HL-60 (cell line): Measurements from ENCODE around the gene BCAR3.

Source experiments
- DNase-seq, 2 experiments: peaks; one replicate each; pipeline ENCODE4 v3.0.0-alpha.2; 2010 to 2020; ENCODE audit warnings: low read depth in 1 of 2, low spot score in 1 of 2
- H3K27ac ChIP-seq: fragments of 250-450 bp; sonication (Bioruptor Pico); replicated peaks from 2 replicates; pipeline ENCODE4 v1.5.1; 2020; ENCODE audit warnings: mild to moderate bottlenecking, moderate library complexity
- H3K27me3 ChIP-seq: fragments of 250-450 bp; sonication (Bioruptor Pico); 2 replicates; pipeline ENCODE4 v1.5.1; 2021; ENCODE audit warnings: mild to moderate bottlenecking, moderate library complexity; ENCODE audit not compliant: insufficient read depth, poor library complexity, severe bottlenecking
- H3K4me3 ChIP-seq: replicated peaks from 2 replicates; pipeline ENCODE4 v1.5.1; 2011; ENCODE audit warnings: mild to moderate bottlenecking, control low read depth, low read length; ENCODE audit not compliant: insufficient read depth
- GABPA ChIP-seq: IDR thresholded peaks from 2 replicates; pipeline ENCODE4 v1.6.1; 2012; ENCODE audit warnings: low read depth
- POLR2AphosphoS5 ChIP-seq: IDR thresholded peaks from 2 replicates; pipeline ENCODE4 v1.6.1; 2012; ENCODE audit warnings: low read depth
- SPI1 ChIP-seq: IDR thresholded peaks from 2 replicates; pipeline ENCODE4 v1.6.1; 2012; ENCODE audit warnings: low read depth, mild to moderate bottlenecking, borderline replicate concordance
- TF ChIP-seq, protein P1 (sequence below): IDR thresholded peaks from one replicate; pipeline ENCODE4 v1.5.1; 2011; ENCODE audit warnings: low read length, control low read depth, inconsistent platforms; ENCODE audit not compliant: insufficient read depth
- TF ChIP-seq, protein P2 (sequence below): IDR thresholded peaks from 2 replicates; pipeline ENCODE4 v1.6.1; 2012; ENCODE audit warnings: low read depth; ENCODE audit not compliant: insufficient replicate concordance

Gene BCAR3

DNA sequence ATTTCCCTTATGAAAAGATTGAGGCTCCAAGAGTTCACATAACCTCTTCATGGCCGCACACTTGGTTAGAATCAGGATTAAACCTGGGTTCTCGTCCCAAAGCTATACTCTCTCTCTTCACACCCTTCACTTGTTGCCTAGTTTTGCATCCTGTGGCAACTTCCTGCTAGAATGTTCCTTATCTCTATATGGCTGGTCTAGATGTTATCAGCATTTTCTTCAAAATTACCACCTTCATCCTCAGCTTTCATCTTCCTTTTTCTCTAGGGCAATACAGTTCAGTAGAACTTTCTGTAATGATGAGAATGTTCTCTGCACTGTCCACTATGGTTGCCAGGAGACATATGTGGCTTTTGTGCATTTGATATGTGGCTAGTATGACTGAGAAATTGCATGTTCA, 31.1 kb upstream of the BCAR3 start:
- DNase-seq = no peak
- Histone ChIP-seq H3K4me3 (no peak overlapping the region), H3K27me3 (peaks cover 3% of the 10 kb centered on the region), H3K27ac (no peak overlapping the region)
- TF ChIP-seq, protein P1, sequence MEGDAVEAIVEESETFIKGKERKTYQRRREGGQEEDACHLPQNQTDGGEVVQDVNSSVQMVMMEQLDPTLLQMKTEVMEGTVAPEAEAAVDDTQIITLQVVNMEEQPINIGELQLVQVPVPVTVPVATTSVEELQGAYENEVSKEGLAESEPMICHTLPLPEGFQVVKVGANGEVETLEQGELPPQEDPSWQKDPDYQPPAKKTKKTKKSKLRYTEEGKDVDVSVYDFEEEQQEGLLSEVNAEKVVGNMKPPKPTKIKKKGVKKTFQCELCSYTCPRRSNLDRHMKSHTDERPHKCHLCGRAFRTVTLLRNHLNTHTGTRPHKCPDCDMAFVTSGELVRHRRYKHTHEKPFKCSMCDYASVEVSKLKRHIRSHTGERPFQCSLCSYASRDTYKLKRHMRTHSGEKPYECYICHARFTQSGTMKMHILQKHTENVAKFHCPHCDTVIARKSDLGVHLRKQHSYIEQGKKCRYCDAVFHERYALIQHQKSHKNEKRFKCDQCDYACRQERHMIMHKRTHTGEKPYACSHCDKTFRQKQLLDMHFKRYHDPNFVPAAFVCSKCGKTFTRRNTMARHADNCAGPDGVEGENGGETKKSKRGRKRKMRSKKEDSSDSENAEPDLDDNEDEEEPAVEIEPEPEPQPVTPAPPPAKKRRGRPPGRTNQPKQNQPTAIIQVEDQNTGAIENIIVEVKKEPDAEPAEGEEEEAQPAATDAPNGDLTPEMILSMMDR = no peak
- no peak for TF ChIP-seq GABPA
- TF ChIP-seq POLR2AphosphoS5 = no peak
- TF ChIP-seq SPI1 = no peak
- TF ChIP-seq, protein P2, sequence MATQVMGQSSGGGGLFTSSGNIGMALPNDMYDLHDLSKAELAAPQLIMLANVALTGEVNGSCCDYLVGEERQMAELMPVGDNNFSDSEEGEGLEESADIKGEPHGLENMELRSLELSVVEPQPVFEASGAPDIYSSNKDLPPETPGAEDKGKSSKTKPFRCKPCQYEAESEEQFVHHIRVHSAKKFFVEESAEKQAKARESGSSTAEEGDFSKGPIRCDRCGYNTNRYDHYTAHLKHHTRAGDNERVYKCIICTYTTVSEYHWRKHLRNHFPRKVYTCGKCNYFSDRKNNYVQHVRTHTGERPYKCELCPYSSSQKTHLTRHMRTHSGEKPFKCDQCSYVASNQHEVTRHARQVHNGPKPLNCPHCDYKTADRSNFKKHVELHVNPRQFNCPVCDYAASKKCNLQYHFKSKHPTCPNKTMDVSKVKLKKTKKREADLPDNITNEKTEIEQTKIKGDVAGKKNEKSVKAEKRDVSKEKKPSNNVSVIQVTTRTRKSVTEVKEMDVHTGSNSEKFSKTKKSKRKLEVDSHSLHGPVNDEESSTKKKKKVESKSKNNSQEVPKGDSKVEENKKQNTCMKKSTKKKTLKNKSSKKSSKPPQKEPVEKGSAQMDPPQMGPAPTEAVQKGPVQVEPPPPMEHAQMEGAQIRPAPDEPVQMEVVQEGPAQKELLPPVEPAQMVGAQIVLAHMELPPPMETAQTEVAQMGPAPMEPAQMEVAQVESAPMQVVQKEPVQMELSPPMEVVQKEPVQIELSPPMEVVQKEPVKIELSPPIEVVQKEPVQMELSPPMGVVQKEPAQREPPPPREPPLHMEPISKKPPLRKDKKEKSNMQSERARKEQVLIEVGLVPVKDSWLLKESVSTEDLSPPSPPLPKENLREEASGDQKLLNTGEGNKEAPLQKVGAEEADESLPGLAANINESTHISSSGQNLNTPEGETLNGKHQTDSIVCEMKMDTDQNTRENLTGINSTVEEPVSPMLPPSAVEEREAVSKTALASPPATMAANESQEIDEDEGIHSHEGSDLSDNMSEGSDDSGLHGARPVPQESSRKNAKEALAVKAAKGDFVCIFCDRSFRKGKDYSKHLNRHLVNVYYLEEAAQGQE = no peak

DNA sequence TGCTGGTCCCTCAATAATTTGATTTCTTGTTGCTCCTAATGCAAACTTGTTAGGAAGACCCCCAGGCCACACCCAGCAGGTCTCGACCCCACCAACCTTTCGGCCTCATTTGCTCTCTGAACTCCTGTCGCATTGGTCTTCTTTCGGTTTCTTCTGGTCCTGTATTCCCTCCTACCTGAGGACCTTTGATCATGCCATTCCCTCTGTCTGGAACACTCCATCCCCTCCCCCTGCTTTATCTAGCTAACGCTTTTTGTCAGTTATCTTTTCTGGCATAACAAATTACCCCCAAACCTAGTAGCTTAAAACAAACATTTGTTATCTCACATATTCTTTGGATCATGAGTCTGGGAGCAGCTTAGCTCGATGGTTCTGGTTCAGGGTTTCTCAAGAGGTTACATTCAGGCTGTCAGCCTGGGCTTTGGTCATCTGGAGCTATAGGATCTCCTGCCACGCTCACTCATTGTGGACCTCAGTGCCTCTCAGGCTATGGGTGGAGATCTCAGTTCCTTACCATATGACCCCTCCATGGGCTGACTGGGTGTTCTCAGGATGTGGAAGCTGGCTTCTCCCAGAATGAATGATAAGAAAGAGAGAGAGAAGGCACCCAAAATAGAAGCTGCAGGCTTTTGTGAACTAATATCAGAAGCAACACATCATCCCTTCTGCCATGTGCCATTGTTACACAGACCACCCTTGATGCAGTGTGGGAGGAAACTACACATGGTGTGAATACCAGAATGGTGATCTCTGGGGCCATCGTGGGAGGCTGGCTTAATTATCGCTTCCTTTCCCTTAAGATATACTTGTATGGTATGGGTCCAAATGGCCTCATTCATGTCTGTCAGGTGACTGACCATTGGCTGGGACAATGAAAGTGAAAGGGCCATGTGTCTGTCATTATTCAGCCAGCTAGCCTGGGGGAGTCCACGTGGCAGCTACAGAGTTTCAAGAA, 29.1 kb upstream of the BCAR3 start:
- Histone ChIP-seq H3K4me3 (no peak overlapping the region), H3K27me3 (peaks cover 3% of the 10 kb centered on the region), H3K27ac (no peak overlapping the region)
- DNase-seq = no peak
- TF ChIP-seq POLR2AphosphoS5 (no peak), SPI1 (no peak)
- TF ChIP-seq, protein P1 = no peak

DNA sequence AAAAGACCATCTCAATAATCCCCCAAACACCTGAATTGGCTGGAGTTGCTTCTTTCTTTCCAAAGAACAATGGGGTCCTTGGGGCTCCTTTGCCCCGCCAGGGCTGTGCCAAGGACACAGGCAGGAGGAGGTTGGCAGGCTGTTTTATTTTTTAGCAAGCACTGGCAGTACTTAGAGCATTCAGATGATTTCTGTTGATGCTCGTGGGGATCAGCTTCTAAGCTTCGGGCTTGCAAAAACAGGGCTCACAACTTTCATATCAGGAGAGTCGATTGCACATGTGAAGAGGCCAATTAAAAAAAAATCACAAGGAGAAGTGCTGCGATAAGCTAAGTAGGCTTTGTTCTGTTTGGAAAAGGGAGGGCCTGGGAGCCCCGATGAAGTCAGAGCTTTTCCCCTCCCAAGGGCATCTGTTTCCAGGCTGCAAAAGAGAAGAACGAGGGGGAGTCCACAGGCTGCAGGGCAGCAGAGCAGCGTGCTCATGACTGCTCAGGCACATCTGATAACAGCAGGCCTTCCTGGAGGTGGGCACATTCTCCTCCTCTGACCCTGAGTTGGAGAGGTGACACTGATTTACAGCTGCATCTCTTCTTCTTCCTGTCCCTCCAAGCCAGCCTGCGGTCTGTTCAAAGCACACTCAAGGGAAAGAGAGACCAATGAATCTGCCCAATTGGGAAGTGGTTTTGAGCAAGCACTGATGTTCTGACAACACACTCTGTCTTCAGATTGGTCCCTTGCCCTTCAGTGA, 27.3 kb upstream of the BCAR3 start:
- DNase-seq = no peak
- Histone ChIP-seq H3K4me3 (no peak overlapping the region), H3K27ac (no peak overlapping the region), H3K27me3 (no peaks in the 10 kb centered on the region)
- no peak for TF ChIP-seq POLR2AphosphoS5
- TF ChIP-seq, protein P2 = no peak
- no peak for TF ChIP-seq GABPA

DNA sequence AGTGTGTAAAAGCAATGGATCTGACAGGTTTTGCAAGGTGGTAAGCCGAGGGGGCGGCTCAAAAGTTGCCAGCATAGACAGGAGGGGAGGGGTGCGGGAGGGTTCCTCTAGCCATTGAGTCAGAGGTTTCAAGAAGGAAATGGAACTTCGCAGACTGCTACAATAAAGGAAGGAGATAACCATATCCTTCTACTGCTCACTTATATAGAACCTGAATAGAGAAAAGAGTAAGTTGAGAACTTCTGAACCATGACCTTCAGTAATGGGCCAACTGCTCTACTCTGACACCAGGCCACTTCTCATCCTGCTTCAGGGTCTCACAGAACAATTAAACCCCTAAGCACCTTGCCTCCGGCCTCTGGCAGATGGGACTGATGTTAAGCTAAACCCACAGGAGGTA, 26.3 kb upstream of the BCAR3 start:
- TF ChIP-seq SPI1 = no peak
- no peak for TF ChIP-seq POLR2AphosphoS5
- TF ChIP-seq, protein P1 = no peak
- TF ChIP-seq, protein P2 = no peak
- no peak for TF ChIP-seq GABPA
- Histone ChIP-seq H3K27me3 (no peaks in the 10 kb centered on the region), H3K4me3 (no peak overlapping the region), H3K27ac (no peak overlapping the region)
- no peak for DNase-seq
